K562 (cell line): ENCODE data around the gene WDR19. TPM values are rescaled to one million over a fixed set of nuclear protein-coding genes. Genes with fewer than 3 reads are reported as not detected.
"Not testable (repeated sequence)": the region's sequence is repeated elsewhere in the genome, so short reads cannot be mapped to it uniquely, and the experiment has no call there.

ENCODE experiments used
- ATAC-seq: fragments of 200-7000 bp; cut with Tn5 transposase; 3 replicates; pipeline ENCODE4 v1.9.1; 2020; ENCODE audit warnings: moderate library complexity
- BruUV-seq: library from RNA; stranded (reverse); fragments of 400-500 nt; replicated peaks from 2 replicates; lab custom pipeline; 2021; lab: Mats Ljungman, UMichigan
- CTCF ChIA-PET: fragments of 300-600 bp; formaldehyde crosslinking; extraction: SDS; loops from one replicate; lab custom pipeline; 2021; ENCODE audit warnings: low intra/inter-chr PET ratio; lab: Yijun Ruan, JAX
- POLR2A ChIA-PET: fragments of 300-600, 350-650 bp; sonication (Branson Sonifier 250); formaldehyde crosslinking; extraction: SDS; loops from one replicate; lab custom pipeline; 2021; ENCODE audit warnings: antibody characterized with exemption, inconsistent platforms; lab: Yijun Ruan, JAX
- DNase-seq, 4 experiments: peaks; one replicate each; pipeline versions ENCODE4 v3.0.0 to v3.0.0-alpha.2; 2011 to 2018; ENCODE audit warnings: low spot score in 3 of 4, mixed read lengths in 3 of 4; ENCODE audit errors: extremely low read depth in 1 of 4
- FAIRE-seq: peaks from 2 replicates; lab custom pipeline; 2011; peaks lifted over from hg19 to GRCh38; lab: Jason Lieb, UNC
- H2AFZ ChIP-seq: 2 replicates; pipeline ENCODE4 v1.6.0; 2011; ENCODE audit warnings: low read depth, low read length, control low read depth, inconsistent platforms
- H3K27ac ChIP-seq: fragments of 200-600 bp; 3 replicates; pipeline ENCODE4 v1.8.0; 2011; ENCODE audit warnings: low read depth, mild to moderate bottlenecking, control low read depth, inconsistent platforms, low read length, moderate library complexity, mixed read lengths; ENCODE audit errors: extremely low read depth
- H3K27me3 ChIP-seq, 2 experiments: fragments of 300-600 bp in 1 of 2; 2 replicates in 1 of 2; 3 replicates in 1 of 2; pipeline versions ENCODE4 v1.6.0 to v1.8.0; 2011; ENCODE audit warnings: inconsistent platforms in 2 of 2, low read length in 2 of 2, mild to moderate bottlenecking in 1 of 2, mixed read lengths in 1 of 2, moderate library complexity in 1 of 2; ENCODE audit not compliant: control insufficient read depth in 2 of 2, insufficient read depth in 2 of 2
- H3K36me3 ChIP-seq: fragments of 300-600 bp; 3 replicates; pipeline ENCODE4 v1.8.0; 2011; ENCODE audit warnings: mild to moderate bottlenecking, low read length, inconsistent platforms; ENCODE audit not compliant: control insufficient read depth, insufficient read depth
- H3K4me1 ChIP-seq, 2 experiments: fragments of 200-600 bp in 1 of 2; replicated peaks in 1 of 2; 2 replicates in 1 of 2; 3 replicates in 1 of 2; pipeline versions ENCODE4 v1.5.1 to v1.8.0; 2011; ENCODE audit warnings: inconsistent platforms in 2 of 2, low read length in 2 of 2, mild to moderate bottlenecking in 1 of 2, mixed read lengths in 1 of 2, moderate library complexity in 1 of 2; ENCODE audit not compliant: control insufficient read depth in 2 of 2, insufficient read depth in 2 of 2
- H3K4me2 ChIP-seq: 2 replicates; pipeline ENCODE4 v1.6.1; 2011; ENCODE audit warnings: low read length, control low read depth, inconsistent platforms, mixed read lengths; ENCODE audit not compliant: insufficient read depth
- H3K4me3 ChIP-seq: fragments of 200-600 bp; sonication (generic), shearing (Covaris generic); 2 replicates; pipeline ENCODE4 v1.5.1; 2016; ENCODE audit warnings: control low read depth, inconsistent platforms
- H3K79me2 ChIP-seq: fragments of 200-600 bp; 3 replicates; pipeline ENCODE4 v1.8.0; 2011; ENCODE audit warnings: low read length, inconsistent platforms; ENCODE audit not compliant: control insufficient read depth, insufficient read depth
- H3K9ac ChIP-seq, 2 experiments: 2 replicates each; pipeline versions ENCODE4 v1.6.0 to v1.6.1; 2011; ENCODE audit warnings: low read depth in 2 of 2, low read length in 2 of 2, control low read depth in 1 of 2, inconsistent platforms in 1 of 2, mild to moderate bottlenecking in 1 of 2, mixed read lengths in 1 of 2; ENCODE audit not compliant: insufficient read depth in 1 of 2
- H3K9me1 ChIP-seq: one replicate; pipeline ENCODE4 v1.6.0; 2011; ENCODE audit warnings: inconsistent platforms, mild to moderate bottlenecking, low read length, moderate library complexity; ENCODE audit not compliant: control insufficient read depth, insufficient read depth
- H3K9me3 ChIP-seq: replicated peaks from 2 replicates; pipeline ENCODE4 v1.5.1; 2011; ENCODE audit warnings: low read depth, low read length, inconsistent platforms; ENCODE audit not compliant: control insufficient read depth, insufficient read depth
- H4K20me1 ChIP-seq: replicated peaks from 2 replicates; pipeline ENCODE4 v1.6.1; 2011; ENCODE audit warnings: low read length, inconsistent platforms, mixed read lengths; ENCODE audit not compliant: control insufficient read depth, insufficient read depth
- ATF7 ChIP-seq: fragments of 450-650 bp; IDR thresholded peaks from 2 replicates; pipeline ENCODE4 v1.7.1; 2014; ENCODE audit warnings: mild to moderate bottlenecking, moderate library complexity
- CEBPB ChIP-seq: fragments of 450-650 bp; IDR thresholded peaks from 2 replicates; pipeline ENCODE4 v1.6.1; 2016; ENCODE audit warnings: missing genetic modification characterization, missing compliant biosample characterization
- COPS2 ChIP-seq: fragments of 450-650 bp; conservative IDR thresholded peaks from 2 replicates; pipeline ENCODE4 v1.6.1; 2016; ENCODE audit warnings: mild to moderate bottlenecking, moderate library complexity
- E2F3 ChIP-seq: fragments of 250-450 bp; sonication (Bioruptor Pico); IDR thresholded peaks from 2 replicates; pipeline ENCODE4 v1.4.0; 2020; ENCODE audit warnings: mild to moderate bottlenecking
- HDAC8 ChIP-seq: fragments of 450-650 bp; IDR thresholded peaks from 2 replicates; pipeline ENCODE4 v1.6.1; 2016; ENCODE audit warnings: mild to moderate bottlenecking, missing genetic modification characterization, moderate library complexity, missing compliant biosample characterization
- HEY1 ChIP-seq: fragments of 250-450 bp; sonication (Bioruptor Pico); IDR thresholded peaks from 2 replicates; pipeline ENCODE4 v1.5.0; 2020; ENCODE audit warnings: mild to moderate bottlenecking, moderate library complexity, borderline replicate concordance
- KLF16 ChIP-seq: IDR thresholded peaks from 2 replicates; pipeline ENCODE4 v1.6.1; 2016; ENCODE audit warnings: antibody characterized with exemption
- MAFF ChIP-seq: IDR thresholded peaks from 2 replicates; pipeline ENCODE4 v1.6.1; 2012; ENCODE audit warnings: low read length, improper control_type of control experiment
- RUNX1 ChIP-seq: sonication (generic); IDR thresholded peaks from 2 replicates; pipeline ENCODE4 v1.6.1; 2016; ENCODE audit warnings: antibody characterized with exemption, low read depth
- TRIM28 ChIP-seq: fragments of 450-650 bp; IDR thresholded peaks from 2 replicates; pipeline ENCODE4 v1.6.1; 2017
- XRCC3 ChIP-seq: fragments of 450-650 bp; IDR thresholded peaks from 2 replicates; pipeline ENCODE4 v1.6.1; 2017; ENCODE audit warnings: mild to moderate bottlenecking, moderate library complexity
- ZNF239 ChIP-seq: fragments of 250-450 bp; sonication (Bioruptor Pico); IDR thresholded peaks from 2 replicates; pipeline ENCODE4 v1.4.0; 2020; ENCODE audit warnings: mild to moderate bottlenecking
- ZNF668 ChIP-seq: fragments of 250-450 bp; sonication (Bioruptor Pico); IDR thresholded peaks from 2 replicates; pipeline ENCODE4 v1.8.0; 2022; ENCODE audit warnings: mild to moderate bottlenecking, inconsistent platforms
- WGBS: fragments of 100-300 bp; shearing (Covaris generic); methylation state at CpG from one replicate; pipeline ENCODE4 v1.1.6; 2016; ENCODE audit warnings: low coverage, mixed read lengths; ENCODE audit not compliant: insufficient coverage; ENCODE audit errors: missing lambda C conversion rate; 5-methylcytosine and 5-hydroxymethylcytosine counted together
- in situ Hi-C: fragments of 300-500 bp; cut with MboI; formaldehyde crosslinking; loops from 4 replicates; pipeline ENCODE4 v1.15.0; 2018; ENCODE audit warnings: inconsistent platforms, mixed read lengths
- intact Hi-C: fragments of 100-400 bp; cut with micrococcal nuclease; formaldehyde crosslinking; loops from 2 replicates; pipeline ENCODE4 v1.14.2; 2022
- polyA plus RNA-seq, 8 experiments: library from polyadenylated mRNA; depleted of rRNA in 4 of 8; stranded (reverse) in 5 of 8; unstranded in 3 of 8; fragments of >200 nt; fragmentation: Nextera tagmentation in 2 of 8; fragmentation: Illumina TruSeq in 1 of 8; extraction: Ambion mirVana in 2 of 8; extraction: Trizol in 1 of 8; gene quantifications; 2 replicates each; pipeline versions ENCODE4 v1.2.1 to v1.2.3, GENCODE V29; 2011 to 2014; ENCODE audit warnings: inconsistent platforms in 1 of 8, missing spikeins in 1 of 8
- total RNA-seq, 7 experiments: library from RNA; depleted of rRNA in 6 of 7; stranded (reverse); fragments of >200 nt in 6 of 7; fragmentation: Illumina TruSeq in 2 of 7; extraction: Trizol in 2 of 7; gene quantifications; 2 replicates each; pipeline versions ENCODE4 v1.2.1 to v1.2.3, GENCODE V29; 2011 to 2021; ENCODE audit warnings: low replicate concordance in 1 of 7
- TF ChIP-seq, protein P1 (sequence below): fragments of 450-650 bp; formaldehyde crosslinking; IDR thresholded peaks from 2 replicates; pipeline ENCODE4 v1.4.0; 2022; ENCODE audit warnings: missing genetic modification characterization

The WDR19 gene
- total and polyA plus RNA-seq, 9 of the 15 experiments (the other 6 are each of a cell fraction or from before 2014, with no cell fraction given) = 6.8 to 37.6 (median 11.2) TPM

DNA sequence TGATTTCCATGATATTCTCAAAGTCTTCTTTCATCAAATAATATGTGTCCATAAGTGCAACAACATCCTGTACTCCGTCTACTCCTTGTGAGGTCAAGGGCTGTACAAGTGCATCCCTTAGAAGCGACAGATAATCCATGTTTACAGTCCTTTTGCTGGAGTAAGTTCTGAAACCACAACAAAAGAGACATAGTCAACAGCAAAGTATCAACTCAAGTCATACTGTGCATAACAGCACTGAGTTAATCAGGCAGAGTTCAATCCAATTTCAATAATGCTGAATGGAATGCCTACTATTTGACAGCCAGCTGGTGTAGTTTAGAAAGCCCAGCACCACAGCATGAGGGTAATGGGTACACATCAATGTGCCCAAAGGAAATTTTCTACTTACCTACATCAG lies 109.4 kb downstream of the WDR19 start:
- BruUV-seq = no TSS peak
- CTCF ChIA-PET = no interaction called here
- intact Hi-C loops = no loop called here
- no peaks in the 10 kb centered on the region for H3K4me1 ChIP-seq
- no peaks in the 10 kb centered on the region for H3K27me3 ChIP-seq
- H3K9ac ChIP-seq = no peak overlapping the region
- WGBS = 91% methylated on average over 2 of the region's 2 CpGs
- in situ Hi-C loops = no loop called here
- H4K20me1 ChIP-seq = no peaks in the 10 kb centered on the region
- TF ChIP-seq, protein P1, sequence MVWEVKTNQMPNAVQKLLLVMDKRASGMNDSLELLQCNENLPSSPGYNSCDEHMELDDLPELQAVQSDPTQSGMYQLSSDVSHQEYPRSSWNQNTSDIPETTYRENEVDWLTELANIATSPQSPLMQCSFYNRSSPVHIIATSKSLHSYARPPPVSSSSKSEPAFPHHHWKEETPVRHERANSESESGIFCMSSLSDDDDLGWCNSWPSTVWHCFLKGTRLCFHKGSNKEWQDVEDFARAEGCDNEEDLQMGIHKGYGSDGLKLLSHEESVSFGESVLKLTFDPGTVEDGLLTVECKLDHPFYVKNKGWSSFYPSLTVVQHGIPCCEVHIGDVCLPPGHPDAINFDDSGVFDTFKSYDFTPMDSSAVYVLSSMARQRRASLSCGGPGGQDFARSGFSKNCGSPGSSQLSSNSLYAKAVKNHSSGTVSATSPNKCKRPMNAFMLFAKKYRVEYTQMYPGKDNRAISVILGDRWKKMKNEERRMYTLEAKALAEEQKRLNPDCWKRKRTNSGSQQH = no peak
- TF ChIP-seq COPS2 = no peak
- no peak for TF ChIP-seq E2F3 (CRISPR knock-in tag)
- no peak for TF ChIP-seq ATF7
- no peak for TF ChIP-seq CEBPB
- TF ChIP-seq KLF16 = no peak
- no peak for TF ChIP-seq TRIM28
- no peak for TF ChIP-seq ZNF239 (CRISPR knock-in tag)
- no peak for TF ChIP-seq HDAC8 (tag)
- no peak for TF ChIP-seq HEY1 (CRISPR knock-in tag)
- no peak for TF ChIP-seq MAFF
- TF ChIP-seq RUNX1 = no peak
- TF ChIP-seq XRCC3 = no peak
- no peak for TF ChIP-seq ZNF668
- no peak overlapping the region for H3K4me3 ChIP-seq
- ATAC-seq (no peak), FAIRE-seq (no peak), DNase-seq (no peak)
- H3K79me2 ChIP-seq = no peaks in the 10 kb centered on the region
- POLR2A ChIA-PET = no interaction called here
- peaks cover 75% of the 10 kb centered on the region for H3K36me3 ChIP-seq
- no peaks in the 10 kb centered on the region for H3K9me1 ChIP-seq
- H3K27ac ChIP-seq = no peak overlapping the region
- no peak overlapping the region for H3K4me2 ChIP-seq
- no peak overlapping the region for H2AFZ ChIP-seq
- no peaks in the 10 kb centered on the region for H3K9me3 ChIP-seq

DNA sequence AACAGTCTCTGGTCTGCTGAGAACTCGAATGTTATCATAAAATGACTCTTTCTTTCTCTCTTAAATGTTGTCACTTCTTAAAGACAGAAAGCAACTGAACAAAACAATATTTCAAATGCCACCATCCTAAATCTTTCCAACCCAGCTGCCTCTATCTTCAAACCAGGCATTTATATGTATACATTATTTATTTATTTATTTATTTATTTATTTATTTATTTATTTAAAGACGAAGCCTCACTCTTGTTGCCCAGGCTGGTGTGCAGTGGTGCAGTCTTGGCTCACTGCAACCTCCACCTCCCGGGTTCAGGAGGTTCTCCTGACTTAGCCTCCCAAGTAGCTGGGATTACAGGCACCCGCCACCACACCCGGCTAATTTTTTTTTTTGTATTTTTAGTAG lies 110.1 kb downstream of the WDR19 start:
- H3K9me3 ChIP-seq, H3K4me1 ChIP-seq, H3K4me3 ChIP-seq, H3K27ac ChIP-seq, H2AFZ ChIP-seq, H3K9ac ChIP-seq, CTCF ChIA-PET, H4K20me1 ChIP-seq, in situ Hi-C loops, FAIRE-seq, H3K27me3 ChIP-seq, H3K9me1 ChIP-seq, POLR2A ChIA-PET, DNase-seq, ATAC-seq, H3K4me2 ChIP-seq, H3K79me2 ChIP-seq, BruUV-seq, intact Hi-C loops: not testable (repeated sequence)
- WGBS = 96% methylated on average over 5 of the region's 5 CpGs
- peaks cover 67% of the 10 kb centered on the region for H3K36me3 ChIP-seq
